ENCODE measurements around the gene PTTG1IP.

Gene PTTG1IP

DNA sequence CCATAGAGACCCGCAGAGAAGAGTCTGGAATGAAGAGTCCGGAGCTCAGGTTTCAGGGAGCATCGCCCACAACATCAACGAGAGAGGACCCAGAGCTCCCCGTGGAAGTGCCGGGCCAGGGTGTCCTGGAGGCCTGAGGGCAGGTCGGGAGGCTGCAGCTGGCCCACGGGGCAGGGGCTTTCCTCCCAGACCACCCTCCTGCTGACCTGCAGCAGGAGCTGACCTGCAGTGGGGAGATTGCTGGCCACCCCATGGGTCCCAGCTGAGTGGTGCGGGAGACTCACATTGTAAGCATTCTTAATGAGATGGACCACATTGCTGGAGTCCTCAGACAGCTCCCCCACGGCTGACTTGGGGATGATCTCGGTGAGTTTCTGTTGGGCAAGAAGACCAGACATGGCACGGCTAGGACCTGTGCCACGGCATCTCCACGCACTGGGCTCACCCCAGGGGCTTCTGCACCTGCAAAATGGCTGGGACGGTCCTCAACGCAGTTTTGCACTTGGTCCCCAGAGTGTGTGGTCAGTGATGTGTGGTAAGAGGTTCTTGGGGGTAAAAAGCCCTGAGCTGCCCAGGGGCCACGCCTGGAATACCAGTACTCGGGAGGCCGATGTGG, 21.3 kb upstream of the PTTG1IP start:
- DNase-seq, result no peak

DNA sequence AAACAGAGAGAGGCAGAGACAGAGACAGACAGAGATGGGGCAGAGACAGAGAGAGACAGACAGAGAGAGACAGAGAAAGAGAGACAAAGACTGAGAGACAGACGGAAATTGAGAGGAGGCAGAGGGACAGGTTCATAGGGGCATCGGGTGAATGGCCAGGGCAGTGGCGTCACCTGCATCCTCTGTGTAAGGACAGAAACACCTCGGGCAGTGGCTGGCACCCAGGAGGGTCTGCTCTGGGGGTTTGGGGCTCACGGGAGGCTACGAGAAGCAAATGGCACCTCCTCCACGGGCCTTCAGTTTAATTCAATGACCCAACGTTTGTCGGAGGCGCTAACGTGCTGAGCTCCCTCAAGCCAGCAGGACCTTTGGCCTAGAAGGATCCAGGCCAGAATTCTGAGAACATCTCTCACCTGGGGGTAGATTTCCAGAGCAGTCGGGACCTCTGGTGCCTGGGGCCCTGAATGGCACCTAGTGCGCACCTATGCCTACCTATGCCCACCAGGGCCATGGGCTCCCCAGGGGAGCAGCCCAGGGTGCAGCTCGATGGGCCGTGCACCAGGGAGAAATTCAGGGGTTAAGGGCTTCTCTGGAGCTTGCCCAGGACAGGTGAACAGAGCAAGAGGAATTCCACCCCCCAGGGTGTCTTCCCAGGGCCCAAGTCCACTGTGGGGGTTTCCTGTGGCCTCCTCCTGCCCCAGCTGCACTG, 20.6 kb upstream of the PTTG1IP start:
- no peak for DNase-seq

DNA sequence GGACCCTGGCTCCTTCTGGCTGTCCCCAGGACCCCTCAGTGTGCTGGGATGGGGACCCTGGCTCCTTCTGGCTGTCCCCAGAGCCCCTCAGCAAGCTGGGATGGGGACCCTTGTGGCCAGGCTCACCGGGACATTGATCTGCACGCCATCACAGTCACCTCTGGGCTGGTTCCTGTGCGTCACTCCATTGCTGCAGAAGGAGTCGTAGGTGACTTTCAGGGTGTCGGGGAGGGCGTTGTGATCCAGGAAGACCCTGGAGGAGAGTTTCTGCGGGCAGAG, 19.7 kb upstream of the PTTG1IP start:
- no peak for DNase-seq

DNA sequence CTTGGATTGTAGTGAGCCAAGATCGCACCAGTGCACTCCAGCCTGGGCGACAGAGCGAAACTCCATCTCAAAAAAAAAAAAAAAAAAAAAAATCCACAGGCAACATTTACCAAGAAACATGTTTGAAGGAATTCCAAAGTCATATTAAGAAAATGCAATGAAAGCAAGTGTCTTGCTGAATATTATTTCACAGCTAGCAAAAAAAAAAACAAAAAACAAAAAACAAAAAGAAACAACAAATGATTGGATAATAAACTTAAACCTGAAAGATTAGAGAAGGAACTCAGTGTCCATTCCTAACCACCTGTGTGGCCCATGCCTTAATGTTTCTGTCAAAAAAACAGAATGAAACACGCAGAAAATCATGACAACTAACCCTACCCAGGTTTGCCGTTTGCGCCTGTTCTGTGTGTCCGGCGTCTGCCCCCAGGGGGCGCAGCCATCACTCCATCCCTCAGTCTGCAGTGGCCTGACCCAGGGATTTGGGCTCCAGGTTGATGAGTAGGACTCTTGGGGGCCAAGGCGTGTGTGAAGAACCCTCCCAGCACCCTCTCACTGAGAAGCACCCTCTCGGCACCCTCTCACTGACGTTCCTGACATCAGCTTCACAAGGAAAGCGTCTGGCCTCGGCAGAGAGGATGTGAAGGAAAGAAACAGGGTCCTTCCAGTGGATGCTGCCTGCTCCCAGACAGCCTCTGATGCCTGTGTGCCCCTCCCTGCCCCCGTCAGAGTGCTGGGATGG, 19.2 kb upstream of the PTTG1IP start:
- DNase-seq, result peak; percentile 49

DNA sequence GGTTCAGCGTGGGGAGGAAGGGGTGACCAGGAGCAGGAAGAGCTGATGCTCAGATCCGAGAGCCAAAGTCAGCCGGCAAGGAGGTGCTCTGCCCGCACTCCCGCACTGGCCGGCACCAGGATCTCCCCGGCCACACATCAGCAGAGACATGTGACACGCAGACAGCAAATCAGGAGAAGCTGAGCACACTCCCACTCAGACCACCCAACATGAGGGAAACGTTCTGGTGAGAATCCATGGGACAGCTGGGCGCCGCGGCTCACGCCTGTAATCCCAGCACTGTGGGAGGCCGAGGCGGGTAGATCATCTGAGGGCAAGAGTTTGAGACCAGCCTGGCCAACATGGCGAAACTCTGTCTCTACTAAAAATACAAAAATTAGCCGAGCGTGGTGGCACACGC, 18.6 kb upstream of the PTTG1IP start:
- no peak for DNase-seq

DNA sequence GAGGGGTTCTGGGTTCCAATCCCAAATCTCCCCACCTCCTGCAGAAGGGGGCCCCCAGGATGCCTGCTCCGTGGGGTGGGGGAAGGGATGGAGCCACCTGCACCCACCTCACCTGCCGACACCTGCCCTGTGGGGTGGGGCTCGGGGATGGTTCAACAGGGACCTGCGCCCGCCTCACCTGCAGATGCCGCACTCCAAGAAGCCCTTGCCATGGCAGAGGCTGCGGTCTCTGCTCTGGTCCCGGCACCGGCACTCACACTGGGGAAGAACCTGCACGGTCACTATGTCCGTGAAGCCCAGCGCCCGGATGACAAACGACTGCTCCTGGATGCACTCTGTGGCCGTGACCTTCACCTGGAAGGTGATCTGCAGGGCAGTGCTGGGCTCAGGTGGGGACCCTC, 18.1 kb upstream of the PTTG1IP start:
- no peak for DNase-seq

DNA sequence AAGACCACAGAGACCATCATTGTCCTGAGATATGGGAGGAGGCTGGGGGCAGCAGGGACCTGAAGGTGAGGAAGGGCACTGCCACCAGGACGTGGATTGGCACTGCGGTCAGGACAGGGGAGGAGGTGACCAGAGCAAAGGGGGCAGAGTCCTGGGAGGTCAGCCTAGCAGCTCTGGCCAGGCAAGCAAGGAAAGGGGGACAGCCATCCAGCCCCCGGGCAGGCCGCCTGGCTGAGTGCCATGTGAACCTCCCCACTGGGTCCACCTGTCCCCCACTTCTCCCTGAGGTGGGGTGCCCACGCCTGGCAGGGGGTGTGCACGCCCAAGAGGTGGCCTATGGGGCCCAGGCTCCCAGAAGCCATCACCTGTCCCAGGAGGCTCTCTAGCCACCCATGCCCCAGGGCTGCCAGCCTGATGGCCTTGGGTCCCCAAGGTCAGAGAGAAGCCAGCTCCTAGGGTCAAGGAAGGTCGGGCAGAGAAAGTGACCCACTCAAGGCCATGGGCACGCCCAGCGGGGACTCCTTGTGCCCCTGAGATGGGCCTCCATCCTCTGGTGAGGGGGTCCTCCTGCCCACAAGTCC, 17.6 kb upstream of the PTTG1IP start:
- DNase-seq, result no peak

DNA sequence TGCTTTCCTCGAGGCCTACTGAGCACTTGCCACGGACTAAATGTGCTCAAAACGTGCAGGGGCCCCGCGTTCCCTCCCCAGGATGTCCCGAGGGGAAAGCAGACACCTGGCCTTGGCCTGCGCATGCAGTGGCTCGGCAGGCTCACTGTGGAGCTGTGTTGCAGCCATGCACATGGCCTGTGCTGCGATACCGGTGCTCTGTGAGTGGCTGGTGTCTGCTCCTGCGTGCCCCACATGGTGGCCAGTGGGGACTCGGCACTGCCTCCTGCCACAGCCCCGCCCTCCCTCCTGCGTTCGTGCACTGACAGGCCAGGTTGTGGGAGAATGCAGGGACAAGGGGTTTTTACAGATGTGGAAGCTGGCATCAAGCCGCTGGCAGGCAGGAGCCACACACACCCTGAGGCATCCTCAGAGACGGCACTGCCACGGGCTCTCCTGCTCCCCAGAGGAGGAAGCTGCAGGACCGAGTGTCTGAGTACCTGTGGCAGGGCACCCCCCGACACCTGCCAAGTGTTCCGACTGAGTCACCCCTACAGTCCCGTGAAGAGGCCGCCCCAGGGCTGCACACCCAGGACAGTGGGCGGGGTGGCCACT, 16.9 kb upstream of the PTTG1IP start:
- no peak for DNase-seq

DNA sequence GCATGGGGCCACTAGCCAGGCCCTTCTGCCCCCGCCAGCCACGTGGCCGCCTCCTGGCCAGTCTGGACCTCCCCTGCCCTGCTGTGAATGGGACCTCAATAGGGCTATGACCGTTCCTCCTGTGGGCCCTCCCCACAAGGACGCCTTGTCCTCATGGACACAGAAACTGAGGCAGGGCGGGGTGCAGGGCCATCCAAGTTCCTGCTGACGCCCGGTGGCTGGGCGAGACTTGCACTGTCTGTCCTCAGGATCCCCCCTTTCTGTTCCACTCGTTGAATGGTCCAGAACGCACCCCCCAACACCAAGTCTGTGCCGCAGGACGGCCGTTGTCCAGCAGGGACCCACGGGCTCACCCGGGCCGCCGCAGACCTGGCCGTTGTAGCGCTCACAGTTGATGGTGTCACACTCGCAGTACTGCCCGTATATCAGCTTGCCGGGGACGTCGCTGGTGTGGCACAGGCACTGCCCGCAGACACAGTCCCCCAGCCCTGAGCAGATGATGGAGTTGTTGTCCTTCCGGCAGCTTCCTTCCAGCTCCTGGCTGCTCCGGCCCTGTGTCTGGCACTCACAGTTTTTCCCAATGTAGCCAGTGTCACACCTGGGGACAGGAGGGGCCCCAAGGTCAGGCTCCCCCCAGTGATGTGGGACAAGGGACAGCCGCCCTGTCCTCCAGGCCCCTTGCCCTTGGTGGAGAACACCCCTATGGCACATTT, 16.3 kb upstream of the PTTG1IP start:
- DNase-seq, result no peak

DNA sequence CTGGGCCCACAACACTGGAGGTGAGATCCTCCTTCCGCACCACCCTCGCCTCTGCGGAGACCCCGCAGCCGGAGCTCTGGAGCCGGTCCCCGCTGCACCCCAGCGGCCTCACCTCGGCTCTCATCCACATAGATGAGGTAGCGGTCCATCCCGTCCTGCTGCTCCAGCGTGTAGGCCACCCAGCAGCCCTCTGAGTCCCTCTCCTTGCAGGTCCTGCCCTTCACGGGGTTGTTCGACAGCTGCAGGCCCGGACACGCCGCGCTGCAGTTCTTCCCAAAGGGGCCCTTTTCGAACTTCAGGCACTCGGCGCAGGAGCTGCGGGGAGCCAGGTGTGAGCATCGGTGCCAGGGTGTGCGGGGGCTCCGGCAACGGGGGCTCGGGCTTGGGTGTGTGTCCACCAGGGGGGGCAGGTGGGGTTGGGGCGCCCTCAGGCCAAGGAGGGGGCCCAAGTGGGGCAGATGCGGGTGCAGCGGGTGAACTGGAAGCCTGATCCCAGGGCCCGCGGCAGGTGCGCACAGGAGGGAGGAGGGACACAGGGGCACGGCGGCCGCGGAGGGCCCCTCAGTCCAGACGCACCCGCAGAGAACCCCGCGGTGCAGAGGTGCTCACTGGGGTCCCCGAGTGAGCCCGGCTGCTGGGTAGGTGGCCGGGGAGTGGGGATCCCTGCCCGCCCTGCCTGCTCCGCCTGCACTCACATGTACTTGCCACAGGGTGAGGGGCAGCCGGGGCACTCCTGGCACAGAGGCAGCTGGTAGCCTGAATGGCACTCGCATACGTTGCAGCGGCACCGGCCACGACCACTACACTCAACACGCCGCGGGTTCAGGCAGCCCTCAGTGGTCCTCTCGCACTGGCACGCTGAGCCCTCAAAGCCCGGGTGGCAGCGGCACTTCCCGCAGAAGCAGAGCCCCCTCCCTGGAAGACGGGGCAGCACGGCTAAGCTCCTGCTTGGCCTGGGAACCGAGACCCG, 15.4 kb upstream of the PTTG1IP start:
- DNase-seq, result no peak

DNA sequence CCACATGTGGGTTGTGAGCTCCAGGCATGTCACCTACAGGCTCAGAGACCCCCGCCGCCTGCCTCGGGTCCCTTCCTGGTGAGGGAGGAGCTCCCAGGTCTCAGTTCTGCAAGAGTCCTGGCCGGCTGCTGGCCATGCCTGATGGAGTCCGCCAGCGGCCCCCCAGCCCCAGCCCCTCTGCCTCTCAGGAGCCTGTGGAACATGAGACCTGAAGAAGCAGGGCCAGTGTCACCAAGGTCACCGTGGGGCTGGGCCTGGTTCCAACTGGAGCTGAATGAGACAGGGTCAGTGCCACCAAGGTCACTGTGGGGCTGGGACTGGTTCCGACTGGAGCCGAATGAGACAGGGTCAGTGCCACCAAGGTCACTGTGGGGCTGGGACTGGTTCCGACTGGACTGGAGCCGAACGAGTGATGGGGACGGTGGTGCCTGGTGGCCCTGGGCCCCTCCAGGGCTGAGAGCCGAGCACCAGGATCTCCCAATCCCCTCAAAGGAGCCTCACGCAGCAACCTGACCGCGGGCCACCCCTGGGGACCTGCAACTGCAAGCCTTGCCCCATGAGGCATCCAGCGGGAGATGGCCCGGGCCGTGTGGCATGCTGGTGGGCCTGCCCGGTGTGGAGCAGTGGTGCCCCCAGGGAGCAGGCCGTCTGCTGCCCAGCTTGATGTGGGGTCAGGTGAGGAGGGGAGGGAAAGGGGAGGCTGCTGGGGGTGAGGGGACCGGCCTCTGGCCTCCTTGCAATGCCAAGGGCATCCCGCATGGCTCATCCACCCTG, 14.5 kb upstream of the PTTG1IP start:
- no peak for DNase-seq

DNA sequence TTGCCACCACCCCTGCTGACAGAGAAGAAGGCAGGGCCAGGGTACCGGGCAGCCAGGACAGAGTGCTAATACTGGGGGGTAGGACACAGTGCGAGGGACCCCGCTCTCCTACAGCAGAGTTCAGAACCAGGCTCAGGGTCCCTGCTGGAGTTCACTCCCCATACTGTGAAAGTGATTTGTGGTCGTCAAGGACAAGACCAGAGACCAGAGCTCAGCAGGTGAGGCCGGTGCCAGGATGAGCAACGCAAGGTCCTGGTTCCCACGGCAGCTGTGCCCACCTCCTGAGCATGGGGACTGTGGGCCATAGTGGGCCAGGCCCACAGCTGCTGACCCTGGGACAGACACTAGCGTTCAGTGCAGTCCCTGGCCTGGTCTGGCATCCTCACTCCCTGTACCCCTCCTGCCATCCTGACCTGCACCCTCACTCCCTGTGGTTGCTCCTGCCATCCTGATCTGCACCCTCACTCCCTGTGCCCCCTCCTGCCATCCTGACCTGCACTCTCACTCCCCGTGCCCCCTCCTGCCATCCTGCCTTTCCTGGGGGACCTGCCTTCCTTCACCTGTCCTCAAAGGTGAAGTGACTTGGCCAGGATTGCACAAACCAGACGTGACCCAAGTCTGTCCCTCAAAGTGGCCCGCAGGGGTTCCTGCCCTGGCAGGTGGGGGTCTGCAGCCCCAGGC, 13.8 kb upstream of the PTTG1IP start:
- no peak for DNase-seq

DNA sequence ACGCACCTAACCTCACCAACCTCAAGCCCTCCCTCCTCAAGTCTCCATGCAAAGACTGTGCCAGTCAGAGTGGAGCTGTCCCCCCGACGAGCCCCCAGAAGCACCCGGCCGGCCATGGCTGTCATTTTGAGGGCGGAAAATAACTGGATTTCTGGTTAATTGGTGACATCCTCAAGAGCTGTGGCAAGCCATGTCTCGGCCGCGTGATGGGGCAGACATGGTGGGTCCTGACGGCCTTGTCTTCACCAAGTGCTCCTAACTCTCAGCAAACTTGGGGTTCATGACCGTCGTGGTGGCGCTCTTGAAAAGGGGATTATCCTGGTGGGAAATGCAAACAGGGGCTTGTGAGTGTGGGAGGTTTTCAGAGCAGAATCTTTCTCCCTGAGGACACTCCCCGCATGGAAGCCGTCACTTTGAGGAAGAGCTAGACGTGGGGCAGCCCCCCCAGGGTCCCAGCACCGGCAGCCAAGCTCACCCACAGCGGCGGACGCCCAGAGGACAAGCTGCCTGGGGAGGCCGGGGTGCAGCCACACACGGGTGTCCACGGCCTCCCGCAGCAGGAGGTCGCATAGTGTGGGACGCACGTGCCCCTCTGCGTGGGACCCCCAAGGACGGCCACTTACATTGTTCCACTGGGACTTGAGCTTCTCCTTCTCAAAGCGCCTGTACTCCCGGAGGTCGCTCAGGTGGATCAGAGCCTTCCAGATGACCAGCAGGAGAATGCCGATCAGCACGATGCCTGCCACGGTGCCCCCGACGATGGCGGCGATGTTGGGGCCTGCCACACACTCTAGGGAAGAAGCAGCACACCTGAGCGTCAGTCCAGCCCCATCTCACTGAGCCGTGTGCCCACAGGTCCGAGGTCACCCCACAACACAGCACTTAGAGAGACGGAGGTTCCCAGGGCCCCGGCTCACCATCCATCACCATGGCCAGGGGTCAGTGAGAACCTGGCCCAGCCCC, 12.9 kb upstream of the PTTG1IP start:
- no peak for DNase-seq

DNA sequence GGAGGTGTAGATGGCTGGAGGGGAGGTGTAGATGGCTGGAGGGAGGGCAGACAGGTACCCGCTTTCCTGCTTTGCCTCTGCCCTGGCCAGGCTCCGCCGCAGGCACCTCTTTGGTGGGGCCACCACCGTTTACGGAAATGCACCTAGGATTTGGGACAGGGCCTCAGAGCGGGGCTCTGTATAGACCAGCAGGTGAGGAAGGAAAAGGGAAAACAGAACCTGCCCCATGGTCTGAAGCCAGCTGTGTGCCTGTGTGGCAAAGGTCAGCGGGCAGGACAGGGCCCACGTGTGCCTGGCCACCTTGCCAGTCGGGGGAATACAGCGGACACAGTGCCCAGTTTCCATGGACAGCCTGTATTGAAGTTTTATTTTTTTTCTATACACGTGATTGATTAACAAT, 12.1 kb upstream of the PTTG1IP start:
- no peak for DNase-seq

DNA sequence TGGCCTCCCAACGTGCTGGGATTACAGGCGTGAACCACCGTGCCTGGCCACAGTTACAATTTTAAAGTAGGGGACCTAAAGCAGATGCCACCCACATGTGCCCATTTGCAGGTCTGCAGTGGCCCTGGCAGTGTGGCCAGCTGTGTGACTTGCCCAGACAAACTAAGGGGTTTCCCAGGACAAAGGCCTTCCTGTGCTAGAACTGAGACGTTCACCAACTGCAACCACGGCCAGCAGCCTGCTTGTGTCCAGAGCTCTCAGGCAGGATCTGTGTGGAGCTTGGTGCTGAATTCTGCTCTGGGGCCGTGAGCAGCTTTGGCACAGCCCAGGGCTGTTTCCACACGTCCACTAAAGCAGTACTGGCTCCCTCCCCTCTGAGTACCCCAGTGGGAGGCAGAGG, 10.6 kb upstream of the PTTG1IP start:
- no peak for DNase-seq

DNA sequence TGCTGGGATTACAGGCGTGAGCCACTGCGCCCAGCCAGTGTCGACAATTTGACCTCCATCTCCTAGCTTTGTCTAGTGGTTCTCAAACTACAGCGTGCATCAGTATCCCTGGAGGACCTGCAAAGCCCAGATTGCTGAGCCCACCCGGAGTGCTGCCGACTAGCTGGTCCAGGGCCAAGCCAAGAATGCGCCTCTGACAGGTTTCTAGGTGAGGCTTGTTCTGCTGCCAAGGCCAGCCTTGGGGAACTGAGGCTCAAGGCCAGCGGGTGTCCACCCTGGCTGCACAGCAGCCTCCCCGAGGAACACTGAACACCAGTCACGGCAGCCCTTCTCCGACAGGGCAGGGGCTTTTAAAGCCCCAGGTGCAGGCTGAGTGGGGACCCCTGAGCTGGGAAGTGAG, 9.8 kb upstream of the PTTG1IP start:
- no peak for DNase-seq

DNA sequence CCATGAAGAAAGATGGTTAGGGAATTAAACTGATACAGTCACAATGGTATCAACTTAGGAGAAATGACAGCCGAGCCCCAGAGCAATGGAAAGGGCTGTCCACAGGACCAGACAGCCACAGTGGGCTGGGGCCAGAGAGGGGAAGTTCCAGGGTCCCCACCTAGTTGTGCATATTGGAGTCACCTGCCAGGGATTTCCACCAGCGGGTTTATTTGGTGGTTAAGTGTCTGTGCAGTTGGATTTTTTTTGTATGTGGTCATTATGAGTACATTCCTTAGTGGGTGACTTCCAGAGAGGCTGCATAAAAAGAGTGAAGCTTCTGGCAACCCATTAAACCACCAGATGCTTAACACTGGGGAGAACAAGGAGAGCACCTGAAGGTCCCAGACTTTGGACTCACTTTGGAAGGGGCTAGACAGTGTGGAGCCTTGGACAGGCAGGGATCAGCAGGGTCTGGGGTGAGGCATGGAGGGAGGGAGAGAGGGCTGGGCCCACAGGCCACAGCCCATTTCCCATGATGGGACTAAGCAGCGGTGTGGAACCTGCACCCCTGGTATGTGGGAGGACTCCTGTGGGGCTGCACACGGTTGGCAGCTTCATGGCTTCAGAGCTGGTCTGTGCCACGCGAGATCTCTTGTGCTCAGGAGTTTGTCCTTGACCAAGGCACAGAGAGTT, 7.8 kb upstream of the PTTG1IP start:
- peak; percentile 74 for DNase-seq

DNA sequence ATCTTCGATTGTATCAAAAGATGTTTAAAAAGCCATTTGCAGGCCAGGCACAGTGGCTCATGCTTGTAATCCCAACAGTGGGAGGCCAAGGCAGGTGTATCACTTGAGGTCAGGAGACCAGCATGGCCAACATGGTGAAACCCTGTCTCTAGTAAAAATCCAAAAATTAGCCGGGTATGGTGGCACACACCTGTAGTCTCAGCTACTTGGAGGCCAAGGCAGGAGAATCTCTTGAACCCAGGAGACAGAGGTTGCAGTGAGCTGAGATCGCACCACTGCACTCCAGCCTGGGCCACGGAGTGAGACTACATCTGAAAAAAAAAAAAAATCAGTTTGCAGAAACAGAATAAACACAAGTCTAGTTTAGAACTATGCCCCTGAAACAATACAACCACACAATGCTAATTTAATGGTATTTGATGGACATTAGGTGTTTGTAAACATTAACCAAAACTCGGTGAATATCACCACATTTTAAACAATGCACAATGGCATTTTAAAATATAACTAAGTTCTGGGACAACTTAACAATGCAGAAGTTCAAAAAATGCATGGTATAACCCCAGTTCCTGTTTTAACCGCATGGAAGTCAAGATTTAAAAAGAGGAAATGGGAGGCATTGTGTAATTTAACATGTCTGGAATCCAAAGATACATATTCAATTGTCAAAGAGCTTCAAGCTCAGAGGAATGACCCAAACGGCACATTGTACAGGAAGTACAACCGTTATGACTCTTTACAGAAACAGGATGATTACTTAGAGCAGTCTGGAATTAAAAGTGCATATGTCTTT, 7.1 kb upstream of the PTTG1IP start:
- DNase-seq, result peak; percentile 68
